GM21576 (cell line): ENCODE data around the gene FSCN2.

Source experiments
- ATAC-seq: cut with Tn5 transposase; IDR thresholded peaks from one replicate; pipeline ENCODE4 v1.9.1; 2021; ENCODE audit warnings: mild to moderate bottlenecking, moderate library complexity; ENCODE audit not compliant: unreplicated experiment

The FSCN2 gene

GRCh38 chr17:81527591-81528383, at the start of gene FSCN2:
TSS of gene FSCN2 (plus strand) at chr17:81528377. CDS start at chr17:81528532, 155 bp downstream.
- no peak for ATAC-seq

GRCh38 chr17:81479175-81480071, 48.8 kb upstream of the FSCN2 start:
- no peak for ATAC-seq

- no peak for ATAC-seq
These were observed 47.8 kb upstream of the FSCN2 start for GRCh38 chr17:81480140-81481072.

GRCh38 chr17:81481073-81481799, 46.9 kb upstream of the FSCN2 start:
- no peak for ATAC-seq

- ATAC-seq, result no peak
These were observed 46.2 kb upstream of the FSCN2 start for GRCh38 chr17:81481815-81482505.

GRCh38 chr17:81482673-81483072, 45.5 kb upstream of the FSCN2 start:
- no peak for ATAC-seq

GRCh38 chr17:81483085-81483861, 44.9 kb upstream of the FSCN2 start:
- no peak for ATAC-seq

- ATAC-seq, result no peak
These were observed 44.3 kb upstream of the FSCN2 start for GRCh38 chr17:81483862-81484194.

GRCh38 chr17:81484195-81484979, 43.8 kb upstream of the FSCN2 start:
- ATAC-seq, result no peak

GRCh38 chr17:81486199-81486810, 41.9 kb upstream of the FSCN2 start:
- ATAC-seq, result no peak

GRCh38 chr17:81487089-81487486, 41.1 kb upstream of the FSCN2 start:
- no peak for ATAC-seq

GRCh38 chr17:81487487-81488275, 40.5 kb upstream of the FSCN2 start:
- ATAC-seq, result no peak

GRCh38 chr17:81488276-81488860, 39.8 kb upstream of the FSCN2 start:
- no peak for ATAC-seq

- ATAC-seq, result no peak
These were observed 38.9 kb upstream of the FSCN2 start for GRCh38 chr17:81489012-81489997.
